Measurements from ENCODE around the gene FCRLB.
"Not testable (repeated sequence)": the region's sequence is repeated elsewhere in the genome, so short reads cannot be mapped to it uniquely, and the experiment has no call there.

DNA sequence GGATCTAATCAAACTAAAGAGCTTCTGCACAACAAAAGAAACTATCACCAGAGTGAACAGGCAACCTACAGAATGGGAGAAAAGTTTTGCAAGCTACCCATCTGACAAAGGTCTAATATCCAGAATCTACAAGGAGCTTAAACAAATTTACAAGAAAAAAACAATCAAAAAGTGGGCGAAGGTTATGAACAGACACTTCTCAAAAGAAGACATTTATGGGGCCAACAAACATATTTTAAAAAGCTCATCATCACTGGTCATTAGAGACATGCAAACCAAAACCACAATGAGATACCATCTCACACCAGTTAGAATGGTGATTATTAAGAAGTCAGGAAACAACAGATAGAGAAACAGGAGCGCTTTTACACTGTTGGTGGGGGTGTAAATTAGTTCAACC, 23.0 kb upstream of the FCRLB start:
- TF ChIP-seq, protein P1, sequence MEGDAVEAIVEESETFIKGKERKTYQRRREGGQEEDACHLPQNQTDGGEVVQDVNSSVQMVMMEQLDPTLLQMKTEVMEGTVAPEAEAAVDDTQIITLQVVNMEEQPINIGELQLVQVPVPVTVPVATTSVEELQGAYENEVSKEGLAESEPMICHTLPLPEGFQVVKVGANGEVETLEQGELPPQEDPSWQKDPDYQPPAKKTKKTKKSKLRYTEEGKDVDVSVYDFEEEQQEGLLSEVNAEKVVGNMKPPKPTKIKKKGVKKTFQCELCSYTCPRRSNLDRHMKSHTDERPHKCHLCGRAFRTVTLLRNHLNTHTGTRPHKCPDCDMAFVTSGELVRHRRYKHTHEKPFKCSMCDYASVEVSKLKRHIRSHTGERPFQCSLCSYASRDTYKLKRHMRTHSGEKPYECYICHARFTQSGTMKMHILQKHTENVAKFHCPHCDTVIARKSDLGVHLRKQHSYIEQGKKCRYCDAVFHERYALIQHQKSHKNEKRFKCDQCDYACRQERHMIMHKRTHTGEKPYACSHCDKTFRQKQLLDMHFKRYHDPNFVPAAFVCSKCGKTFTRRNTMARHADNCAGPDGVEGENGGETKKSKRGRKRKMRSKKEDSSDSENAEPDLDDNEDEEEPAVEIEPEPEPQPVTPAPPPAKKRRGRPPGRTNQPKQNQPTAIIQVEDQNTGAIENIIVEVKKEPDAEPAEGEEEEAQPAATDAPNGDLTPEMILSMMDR (IDR thresholded peaks at IDR 0.05): not testable (repeated sequence)
- not testable (repeated sequence) for TF ChIP-seq POLR2A (IDR thresholded peaks at IDR 0.05)
